Measurements from ENCODE around the gene CCDC116. TPM values are rescaled to one million over a fixed set of nuclear protein-coding genes. Genes with fewer than 3 reads are reported as not detected.

Gene CCDC116
- total RNA-seq, 1 donor from 2014 or later = 0.69 TPM

DNA sequence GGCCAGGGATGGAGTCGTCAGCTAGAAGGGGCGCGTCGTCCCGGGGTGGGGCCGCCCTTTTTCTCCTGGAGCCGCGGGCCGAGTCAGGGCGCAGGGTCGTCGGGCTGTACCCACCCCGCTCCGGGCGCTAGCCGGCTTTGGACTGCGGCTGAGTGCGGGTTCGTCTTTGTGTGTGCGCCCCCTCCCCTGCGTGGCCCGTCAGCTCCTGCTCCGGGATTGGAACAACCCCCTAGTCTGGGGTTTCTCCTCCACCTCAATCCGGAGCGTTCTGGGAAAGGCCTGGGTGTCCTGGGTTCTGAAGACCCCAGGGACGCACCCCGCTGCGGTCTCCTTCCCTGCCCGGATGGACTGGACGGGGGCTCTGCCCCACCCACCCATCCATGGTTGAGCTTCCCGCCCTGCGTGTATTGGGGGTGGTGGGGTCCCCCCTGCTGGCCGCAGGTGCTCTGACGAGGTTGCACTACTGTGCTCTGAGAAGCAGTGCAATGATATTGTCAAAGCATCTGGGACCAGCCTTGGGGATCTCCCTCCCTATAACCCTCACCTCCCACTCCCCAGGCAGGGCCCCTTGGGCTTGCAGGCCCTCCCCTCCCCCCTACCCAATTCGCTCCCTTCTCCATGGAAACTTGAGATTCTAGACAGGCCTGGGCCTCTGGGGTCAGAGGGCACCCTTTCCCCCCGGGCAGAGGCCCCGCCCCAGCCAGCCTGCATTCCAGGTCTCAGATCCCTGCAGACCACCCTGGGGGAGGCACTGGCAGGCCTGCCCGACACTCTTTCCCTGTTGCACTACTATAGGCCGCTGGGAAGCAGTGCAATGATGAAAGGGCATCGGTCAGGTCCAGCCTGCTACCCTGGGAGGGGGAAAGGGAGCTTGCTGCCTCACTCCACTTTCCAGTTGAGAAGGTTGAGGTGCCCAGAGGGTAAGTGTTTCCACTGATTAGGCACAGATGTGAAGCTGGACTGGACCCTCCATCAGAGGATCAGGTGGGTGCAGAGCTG is 20.3 kb downstream of the CCDC116 start:
- no peak for ATAC-seq

DNA sequence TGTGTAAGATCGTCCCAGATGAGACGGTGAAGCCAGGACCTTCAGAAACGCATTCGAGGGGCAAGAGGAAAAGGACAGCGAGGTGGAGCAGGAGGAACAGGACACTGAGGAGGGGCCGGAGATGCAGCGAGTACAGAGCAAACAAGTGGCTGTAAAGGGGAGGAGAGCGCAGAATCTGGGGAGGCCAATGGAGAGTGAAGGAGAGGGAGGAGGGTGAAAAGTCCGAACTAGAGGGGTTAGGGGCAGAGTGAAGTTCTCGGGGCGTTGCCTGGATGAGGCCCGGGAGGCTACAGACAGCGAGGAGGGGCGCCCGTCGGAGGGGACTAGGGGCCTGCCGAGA is 24.4 kb downstream of the CCDC116 start:
- DNase-seq (no peak), ATAC-seq (no peak)
- peaks cover 13% of the 10 kb centered on the region for H3K4me1 ChIP-seq
- intact Hi-C loops (cut with DNase I) = no loop called here
- H3K36me3 ChIP-seq = no peaks in the 10 kb centered on the region
- H3K27ac ChIP-seq = no peak overlapping the region
- H3K9me3 ChIP-seq = no peaks in the 10 kb centered on the region
- peak overlapping the region; percentile 67 for H3K4me3 ChIP-seq
- H3K27me3 ChIP-seq = no peaks in the 10 kb centered on the region
- TF ChIP-seq, protein P1, sequence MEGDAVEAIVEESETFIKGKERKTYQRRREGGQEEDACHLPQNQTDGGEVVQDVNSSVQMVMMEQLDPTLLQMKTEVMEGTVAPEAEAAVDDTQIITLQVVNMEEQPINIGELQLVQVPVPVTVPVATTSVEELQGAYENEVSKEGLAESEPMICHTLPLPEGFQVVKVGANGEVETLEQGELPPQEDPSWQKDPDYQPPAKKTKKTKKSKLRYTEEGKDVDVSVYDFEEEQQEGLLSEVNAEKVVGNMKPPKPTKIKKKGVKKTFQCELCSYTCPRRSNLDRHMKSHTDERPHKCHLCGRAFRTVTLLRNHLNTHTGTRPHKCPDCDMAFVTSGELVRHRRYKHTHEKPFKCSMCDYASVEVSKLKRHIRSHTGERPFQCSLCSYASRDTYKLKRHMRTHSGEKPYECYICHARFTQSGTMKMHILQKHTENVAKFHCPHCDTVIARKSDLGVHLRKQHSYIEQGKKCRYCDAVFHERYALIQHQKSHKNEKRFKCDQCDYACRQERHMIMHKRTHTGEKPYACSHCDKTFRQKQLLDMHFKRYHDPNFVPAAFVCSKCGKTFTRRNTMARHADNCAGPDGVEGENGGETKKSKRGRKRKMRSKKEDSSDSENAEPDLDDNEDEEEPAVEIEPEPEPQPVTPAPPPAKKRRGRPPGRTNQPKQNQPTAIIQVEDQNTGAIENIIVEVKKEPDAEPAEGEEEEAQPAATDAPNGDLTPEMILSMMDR (IDR thresholded peaks at IDR 0.05) = no peak

More for the DNA sequence above, 20.3 kb downstream of the CCDC116 start:
- H3K9me3 ChIP-seq = no peaks in the 10 kb centered on the region
- H3K4me1 ChIP-seq = peaks cover 21% of the 10 kb centered on the region
- H3K4me3 ChIP-seq = peak overlapping the region; percentile 66
- H3K27me3 ChIP-seq = no peaks in the 10 kb centered on the region
- TF ChIP-seq, protein P1 (IDR thresholded peaks at IDR 0.05) = no peak
- H3K36me3 ChIP-seq = peaks cover 6% of the 10 kb centered on the region
- DNase-seq = no peak
- intact Hi-C loops (cut with DNase I) = no loop called here
- no peak overlapping the region for H3K27ac ChIP-seq

DNA sequence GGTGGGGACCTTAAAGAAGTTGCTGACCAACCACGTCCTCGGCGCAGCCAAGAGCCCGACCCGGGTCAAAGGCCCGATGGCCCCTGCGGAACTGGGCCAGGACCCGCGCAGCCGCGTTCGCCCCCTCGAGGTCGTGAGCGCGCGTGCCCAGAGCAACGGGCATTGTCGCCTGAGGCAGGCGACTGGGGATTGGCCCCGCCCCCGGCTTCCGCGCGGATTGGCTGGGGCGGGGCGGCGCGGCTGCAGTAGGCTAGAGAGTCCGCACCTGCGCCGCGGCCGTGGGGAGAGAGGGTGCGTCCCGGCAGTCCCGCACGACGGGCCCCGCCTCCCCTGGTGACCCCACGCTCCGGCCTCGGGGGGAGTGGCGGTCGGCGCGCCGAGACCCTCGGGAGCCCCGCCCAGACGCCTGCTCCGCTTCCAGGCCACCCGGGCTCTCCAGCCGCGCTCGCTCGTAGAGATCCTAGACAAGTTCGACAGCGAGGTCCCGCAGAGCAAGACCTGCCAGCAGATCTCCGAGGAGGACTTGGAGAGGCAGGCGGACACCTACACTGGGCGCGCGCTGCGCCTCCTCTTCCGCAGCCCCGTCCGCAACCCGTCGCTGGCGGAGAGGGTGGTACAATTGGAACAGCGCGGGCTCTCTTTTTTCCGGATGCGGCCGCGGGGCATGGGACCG is 24.9 kb downstream of the CCDC116 start:
- intact Hi-C loops (cut with DNase I) = no loop called here
- peak; percentile 92 for DNase-seq
- Histone ChIP-seq H3K4me1 (peaks cover 9% of the 10 kb centered on the region), H3K36me3 (no peaks in the 10 kb centered on the region), H3K27ac (peak overlapping the region; percentile 37), H3K27me3 (no peaks in the 10 kb centered on the region), H3K9me3 (no peaks in the 10 kb centered on the region), H3K4me3 (peak overlapping the region; percentile 67)
- ATAC-seq = peak; percentile 95
- TF ChIP-seq, protein P1 (IDR thresholded peaks at IDR 0.05) = peak; percentile 30

DNA sequence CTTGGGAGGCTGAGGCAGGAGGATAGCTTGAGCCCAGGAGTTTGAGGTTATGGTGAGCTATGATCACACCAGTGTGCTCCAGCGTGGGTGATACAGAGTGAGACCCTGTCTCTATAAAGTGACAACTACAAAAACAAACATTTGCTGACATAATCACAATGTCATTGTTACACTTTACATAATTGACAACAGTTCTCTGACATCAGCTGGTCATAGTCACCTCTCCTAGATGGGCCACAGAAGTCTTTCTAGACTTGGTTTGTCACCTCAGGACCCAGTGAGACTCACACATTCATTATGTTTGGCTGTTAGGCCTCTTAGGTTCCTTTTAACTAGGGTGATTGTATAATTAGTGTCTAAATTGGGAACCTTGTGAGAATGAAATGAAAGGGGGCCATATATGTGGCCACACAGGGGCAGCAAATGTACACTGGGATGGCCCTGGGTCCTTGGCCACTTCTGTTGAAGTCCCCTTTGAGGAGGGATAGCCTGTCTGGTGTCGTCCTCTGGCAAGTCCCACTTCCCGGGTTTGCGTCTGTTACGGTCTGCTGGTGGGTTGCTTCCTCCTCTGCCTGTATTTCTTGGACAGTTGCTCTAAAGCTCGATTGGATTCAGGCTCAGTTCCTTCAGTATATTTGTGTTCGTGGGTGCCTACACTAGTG is 27.4 kb downstream of the CCDC116 start:
- TF ChIP-seq, protein P1 (IDR thresholded peaks at IDR 0.05) = no peak
- Histone ChIP-seq H3K27me3 (no peaks in the 10 kb centered on the region), H3K9me3 (no peaks in the 10 kb centered on the region), H3K4me1 (peaks cover 9% of the 10 kb centered on the region), H3K27ac (no peak overlapping the region), H3K4me3 (no peak overlapping the region), H3K36me3 (no peaks in the 10 kb centered on the region)
- DNase-seq (no peak), ATAC-seq (no peak)
- intact Hi-C loops (cut with DNase I) = no loop called here

DNA sequence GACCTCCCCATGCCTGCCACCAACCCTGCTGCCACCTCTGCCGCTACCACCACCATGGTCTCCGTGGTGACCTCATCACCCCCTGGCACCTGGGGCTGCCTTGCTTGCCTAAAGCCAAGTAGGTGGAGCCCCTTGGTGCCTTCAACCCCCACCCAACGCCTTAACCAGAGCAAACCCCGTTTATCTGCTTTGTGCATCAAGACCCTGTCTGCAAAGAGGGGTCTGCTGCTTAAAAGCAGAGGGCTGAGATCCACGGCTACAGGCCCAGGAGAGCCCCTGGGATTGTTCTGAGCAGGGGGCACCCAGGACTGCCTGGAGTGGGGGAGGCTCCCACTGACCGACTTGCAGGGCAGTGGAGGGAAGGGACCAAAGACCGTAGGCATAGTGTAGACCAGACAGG is 28.3 kb downstream of the CCDC116 start:
- Histone ChIP-seq H3K27ac (no peak overlapping the region), H3K36me3 (no peaks in the 10 kb centered on the region), H3K9me3 (no peaks in the 10 kb centered on the region), H3K27me3 (no peaks in the 10 kb centered on the region), H3K4me1 (peaks cover 9% of the 10 kb centered on the region), H3K4me3 (no peak overlapping the region)
- no peak for DNase-seq
- TF ChIP-seq, protein P1 (IDR thresholded peaks at IDR 0.05) = no peak
- intact Hi-C loops (cut with DNase I) = no loop called here
- no peak for ATAC-seq

Data from upper lobe of right lung (tissue), 1 donor.